Suprapubic skin (tissue), 4 donors: ENCODE measurements around the gene IMP4. TPM values are rescaled to one million over a fixed set of nuclear protein-coding genes. Genes with fewer than 3 reads are reported as not detected.
A peak's percentile ranks its signal among the peaks of the same experiment; 100 is the strongest.

Experiments
- DNase-seq, 2 donors: peaks; one replicate each; pipeline ENCODE4 v3.0.0-alpha.2; 2019; ENCODE audit warnings: low spot score in 2 of 2
- H3K27ac ChIP-seq: fragments of 200-600 bp; sonication (generic); one replicate; pipeline ENCODE4 v1.5.1; 2019
- H3K27me3 ChIP-seq: fragments of 200-600 bp; sonication (generic); one replicate; pipeline ENCODE4 v1.5.1; 2019
- H3K36me3 ChIP-seq: fragments of 200-600 bp; sonication (generic); one replicate; pipeline ENCODE4 v1.5.1; 2019
- H3K4me1 ChIP-seq: fragments of 200-600 bp; sonication (generic); one replicate; pipeline ENCODE4 v1.5.1; 2019
- H3K4me3 ChIP-seq: fragments of 200-600 bp; sonication (generic); one replicate; pipeline ENCODE4 v1.5.1; 2019; ENCODE audit warnings: mild to moderate bottlenecking
- H3K9me3 ChIP-seq: fragments of 200-600 bp; sonication (generic); one replicate; pipeline ENCODE4 v1.5.1; 2019
- EP300 ChIP-seq: sonication (generic); formaldehyde crosslinking; IDR thresholded peaks from one replicate; pipeline ENCODE4 v1.6.1; 2017; ENCODE audit warnings: antibody characterized with exemption
- POLR2A ChIP-seq, 2 donors: fragments of 450-650 bp; IDR thresholded peaks; one replicate each; pipeline ENCODE4 v1.6.1; 2017; ENCODE audit warnings: antibody characterized with exemption in 2 of 2, mild to moderate bottlenecking in 2 of 2, moderate library complexity in 2 of 2
- POLR2AphosphoS5 ChIP-seq, 3 donors: sonication (generic); formaldehyde crosslinking; IDR thresholded peaks; one replicate each; pipeline ENCODE4 v1.6.1; 2017; ENCODE audit warnings: antibody characterized with exemption in 3 of 3
- WGBS: methylation state at CpG from one replicate; pipeline ENCODE4 v1.1.5; 2018; 5-methylcytosine and 5-hydroxymethylcytosine counted together
- total RNA-seq, 4 donors: library from RNA; depleted of rRNA; stranded (reverse); fragments of >200 nt; gene quantifications; one replicate each; pipeline ENCODE4 v1.1.0, GENCODE V29; 2016
- TF ChIP-seq, protein P1 (sequence below), 2 donors: fragments of 200-600 bp in 1 of 2; fragments of 450-650 bp in 1 of 2; sonication (generic) in 1 of 2; IDR thresholded peaks; one replicate each; pipeline ENCODE4 v1.5.1; 2016 to 2019; ENCODE audit warnings: antibody characterized with exemption in 2 of 2, mild to moderate bottlenecking in 1 of 2, moderate library complexity in 1 of 2

The IMP4 gene
- total RNA-seq, 4 donors from 2014 or later = 84.0 to 125 (median 98.8) TPM

DNA sequence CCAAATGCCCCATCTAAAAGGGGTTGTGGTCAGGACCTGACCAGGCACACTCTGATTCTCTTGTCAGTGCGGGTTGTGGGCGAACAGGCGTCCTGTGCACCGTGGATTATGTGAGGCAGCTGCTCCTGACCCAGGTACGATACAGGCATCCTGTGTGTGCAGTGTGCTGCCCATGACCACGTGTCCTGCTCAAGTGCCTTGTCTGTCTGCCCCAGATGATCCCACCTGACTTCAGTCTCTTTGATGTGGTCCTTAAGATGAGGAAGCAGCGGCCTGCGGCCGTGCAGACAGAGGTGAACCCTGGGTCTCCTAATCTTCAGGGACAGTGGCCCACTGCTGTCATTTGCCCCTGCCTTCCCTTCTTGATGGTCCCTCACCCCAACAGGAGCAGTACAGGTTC, 27.8 kb downstream of the IMP4 start:
- H3K4me1 ChIP-seq = peaks cover 24% of the 10 kb centered on the region
- TF ChIP-seq POLR2A (IDR thresholded peaks at IDR 0.05) (no peak), POLR2AphosphoS5 (IDR thresholded peaks at IDR 0.05) (no peak), EP300 (no peak)
- TF ChIP-seq, protein P1, sequence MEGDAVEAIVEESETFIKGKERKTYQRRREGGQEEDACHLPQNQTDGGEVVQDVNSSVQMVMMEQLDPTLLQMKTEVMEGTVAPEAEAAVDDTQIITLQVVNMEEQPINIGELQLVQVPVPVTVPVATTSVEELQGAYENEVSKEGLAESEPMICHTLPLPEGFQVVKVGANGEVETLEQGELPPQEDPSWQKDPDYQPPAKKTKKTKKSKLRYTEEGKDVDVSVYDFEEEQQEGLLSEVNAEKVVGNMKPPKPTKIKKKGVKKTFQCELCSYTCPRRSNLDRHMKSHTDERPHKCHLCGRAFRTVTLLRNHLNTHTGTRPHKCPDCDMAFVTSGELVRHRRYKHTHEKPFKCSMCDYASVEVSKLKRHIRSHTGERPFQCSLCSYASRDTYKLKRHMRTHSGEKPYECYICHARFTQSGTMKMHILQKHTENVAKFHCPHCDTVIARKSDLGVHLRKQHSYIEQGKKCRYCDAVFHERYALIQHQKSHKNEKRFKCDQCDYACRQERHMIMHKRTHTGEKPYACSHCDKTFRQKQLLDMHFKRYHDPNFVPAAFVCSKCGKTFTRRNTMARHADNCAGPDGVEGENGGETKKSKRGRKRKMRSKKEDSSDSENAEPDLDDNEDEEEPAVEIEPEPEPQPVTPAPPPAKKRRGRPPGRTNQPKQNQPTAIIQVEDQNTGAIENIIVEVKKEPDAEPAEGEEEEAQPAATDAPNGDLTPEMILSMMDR (IDR thresholded peaks at IDR 0.05) = no peak
- H3K27me3 ChIP-seq = no peaks in the 10 kb centered on the region
- H3K4me3 ChIP-seq = no peak overlapping the region
- H3K36me3 ChIP-seq = no peaks in the 10 kb centered on the region
- H3K27ac ChIP-seq = no peak overlapping the region
- H3K9me3 ChIP-seq = no peaks in the 10 kb centered on the region
- WGBS = 82% methylated on average over 9 of the region's 9 CpGs
- peak in 1 of 2 donors; percentile 56 for DNase-seq

DNA sequence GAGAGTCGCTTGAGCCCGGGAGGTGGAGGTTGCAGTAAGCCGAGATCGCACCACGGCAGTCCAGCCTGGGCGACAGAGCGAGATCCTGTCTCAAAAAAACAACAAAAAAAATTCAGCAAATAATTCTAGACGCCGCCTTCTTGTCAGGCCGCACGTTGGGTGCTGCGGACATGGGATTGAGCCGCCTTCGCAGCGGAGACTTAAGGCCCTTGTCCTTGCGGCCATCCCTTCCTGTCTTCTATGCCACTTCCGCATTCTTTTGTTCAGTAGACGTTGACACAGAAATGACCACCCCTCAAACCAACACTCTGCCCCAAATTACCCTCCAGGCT, 29.0 kb downstream of the IMP4 start:
- no peaks in the 10 kb centered on the region for H3K36me3 ChIP-seq
- TF ChIP-seq POLR2A (IDR thresholded peaks at IDR 0.05) (no peak), POLR2AphosphoS5 (IDR thresholded peaks at IDR 0.05) (no peak), EP300 (no peak)
- TF ChIP-seq, protein P1 (IDR thresholded peaks at IDR 0.05) = no peak
- H3K9me3 ChIP-seq = no peaks in the 10 kb centered on the region
- peak overlapping the region; percentile 85 for H3K27ac ChIP-seq
- no peaks in the 10 kb centered on the region for H3K27me3 ChIP-seq
- H3K4me1 ChIP-seq = peaks cover 24% of the 10 kb centered on the region
- H3K4me3 ChIP-seq = peak overlapping the region; percentile 68
- WGBS = 39% methylated on average over 18 of the region's 18 CpGs
- DNase-seq = no peak

DNA sequence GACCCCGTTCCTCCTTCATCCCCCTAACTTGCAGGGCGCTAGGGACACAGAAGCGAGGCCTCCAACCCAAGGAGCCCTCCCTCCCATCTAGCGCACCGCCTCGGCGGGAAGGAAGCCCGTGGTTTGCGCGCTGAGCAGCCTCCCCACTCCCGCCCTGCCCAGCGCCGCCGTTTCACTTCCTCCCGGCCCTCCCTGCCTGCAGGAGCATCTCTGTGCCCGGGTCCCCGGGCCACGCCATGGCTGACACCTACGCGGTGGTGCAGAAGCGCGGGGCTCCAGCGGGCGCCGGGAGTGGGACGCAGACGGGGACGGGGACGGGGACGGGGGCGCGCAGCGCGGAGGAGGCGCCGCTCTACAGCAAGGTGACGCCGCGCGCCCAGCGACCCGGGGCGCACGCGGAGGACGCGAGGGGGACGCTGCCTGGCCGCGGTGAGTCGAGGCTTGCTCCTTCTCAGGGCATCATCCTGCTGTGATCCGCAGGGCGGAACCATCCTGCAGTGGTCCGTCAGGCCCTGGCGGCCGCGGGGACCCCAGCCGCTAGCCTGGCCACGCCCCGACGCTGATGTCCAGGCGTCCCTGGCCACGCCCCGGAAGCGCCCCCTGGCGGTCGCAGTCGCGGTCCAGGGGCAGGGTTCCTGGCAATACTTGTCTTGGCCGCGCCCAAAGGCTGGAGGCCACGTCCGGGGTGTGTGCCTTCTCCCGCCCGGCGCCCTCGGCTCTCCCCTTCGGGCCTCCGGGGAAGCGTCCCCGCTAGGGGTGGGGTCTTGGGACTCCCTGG, 29.5 kb downstream of the IMP4 start:
- H3K27ac ChIP-seq = peak overlapping the region; percentile 85
- peak overlapping the region; percentile 68 for H3K4me3 ChIP-seq
- no peaks in the 10 kb centered on the region for H3K9me3 ChIP-seq
- H3K27me3 ChIP-seq = no peaks in the 10 kb centered on the region
- no peaks in the 10 kb centered on the region for H3K36me3 ChIP-seq
- TF ChIP-seq POLR2A (IDR thresholded peaks at IDR 0.05) (no peak), EP300 (no peak), POLR2AphosphoS5 (IDR thresholded peaks at IDR 0.05) (peak in 1 of 3 donors; percentile 61)
- TF ChIP-seq, protein P1 (IDR thresholded peaks at IDR 0.05) = peak; percentile 71 to 86
- peaks cover 24% of the 10 kb centered on the region for H3K4me1 ChIP-seq
- peak; percentile 92 to 94 for DNase-seq
- WGBS = 5% methylated on average over 17 of the region's 81 CpGs

DNA sequence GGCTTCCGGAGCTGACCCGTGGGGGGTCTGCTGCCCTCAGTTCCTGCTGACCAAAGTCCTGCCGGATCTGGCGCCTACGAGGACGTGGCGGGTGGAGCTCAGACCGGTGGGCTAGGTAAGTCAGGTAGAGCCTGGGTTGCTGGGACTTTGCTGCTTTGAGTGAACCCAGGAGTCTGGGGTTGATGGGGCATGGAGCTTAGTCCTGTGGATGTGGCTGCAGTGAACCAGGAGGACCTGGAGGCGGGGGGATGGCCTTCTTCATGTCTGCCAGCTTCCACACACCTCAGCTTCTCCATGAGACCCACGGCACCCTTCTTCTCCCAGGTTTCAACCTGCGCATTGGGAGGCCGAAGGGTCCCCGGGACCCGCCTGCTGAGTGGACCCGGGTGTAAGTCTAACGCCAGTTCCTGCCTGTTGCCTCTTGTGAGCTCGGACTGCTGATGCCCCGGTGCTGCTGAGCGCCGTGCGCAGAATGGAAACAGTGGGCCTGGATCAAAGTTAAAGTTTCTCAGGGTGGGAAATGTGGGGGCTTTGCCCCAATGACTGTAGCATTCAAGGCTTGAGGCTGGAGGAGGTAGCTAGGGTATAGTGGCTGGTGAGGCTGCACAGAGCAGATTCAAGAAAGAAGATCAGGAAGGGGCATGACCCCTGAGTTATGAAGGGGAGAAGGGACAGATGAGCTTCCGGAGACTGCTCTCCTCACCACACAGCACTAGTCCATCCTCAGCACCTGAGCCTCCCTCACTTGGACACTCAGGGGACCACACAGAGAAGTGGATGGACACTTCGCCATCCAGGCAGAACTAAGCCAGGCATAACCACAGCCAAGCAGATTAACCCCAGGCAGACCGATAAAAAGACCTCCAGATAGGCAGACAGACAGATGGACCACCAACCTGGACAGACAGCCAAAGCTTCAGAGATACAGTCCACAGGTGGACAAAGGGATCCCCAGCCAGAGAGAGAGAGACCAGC, 30.4 kb downstream of the IMP4 start:
- Histone ChIP-seq H3K4me1 (peaks cover 24% of the 10 kb centered on the region), H3K27me3 (no peaks in the 10 kb centered on the region), H3K4me3 (peak overlapping the region; percentile 68), H3K9me3 (no peaks in the 10 kb centered on the region), H3K27ac (peak overlapping the region; percentile 85), H3K36me3 (no peaks in the 10 kb centered on the region)
- TF ChIP-seq POLR2A (IDR thresholded peaks at IDR 0.05) (no peak), POLR2AphosphoS5 (IDR thresholded peaks at IDR 0.05) (no peak), EP300 (no peak)
- TF ChIP-seq, protein P1 (IDR thresholded peaks at IDR 0.05) = no peak
- DNase-seq = no peak
- 47% methylated on average over 17 of the region's 24 CpGs for WGBS
